Measurements from ENCODE around the gene KNDC1.
"Not testable (repeated sequence)": the region's sequence is repeated elsewhere in the genome, so short reads cannot be mapped to it uniquely, and the experiment has no call there.

The KNDC1 gene

GRCh38 chr10:133254421-133255120 lies 94.6 kb downstream of the KNDC1 start:
- in situ Hi-C loops (cut with HindIII; ENCODE audit: low pct_unique_long_range_greater_than_20kb, low sequenced_read_pairs), result no loop called here
- DNase-seq (ENCODE audit: low read depth in 1 of 2, low spot score in 1 of 2), result no peak

GRCh38 chr10:133255323-133255722 lies 95.3 kb downstream of the KNDC1 start:
- no peak for DNase-seq (ENCODE audit: low read depth in 1 of 2, low spot score in 1 of 2)
- no peak for TF ChIP-seq JUND (IDR thresholded peaks at IDR 0.05; ENCODE audit: low read depth)
- in situ Hi-C loops (cut with HindIII; ENCODE audit: low pct_unique_long_range_greater_than_20kb, low sequenced_read_pairs), result no loop called here

More at GRCh38 chr10:133254421-133255120, 94.6 kb downstream of the KNDC1 start:
- no peak for TF ChIP-seq JUND (IDR thresholded peaks at IDR 0.05; ENCODE audit: low read depth)

GRCh38 chr10:133257489-133258065 lies 97.6 kb downstream of the KNDC1 start:
- TF ChIP-seq JUND (IDR thresholded peaks at IDR 0.05; ENCODE audit: low read depth), result no peak
- DNase-seq (ENCODE audit: low read depth in 1 of 2, low spot score in 1 of 2), result peak; percentile 80 to 83
- in situ Hi-C loops (cut with HindIII; ENCODE audit: low pct_unique_long_range_greater_than_20kb, low sequenced_read_pairs), result no loop called here

- TF ChIP-seq JUND (IDR thresholded peaks at IDR 0.05; ENCODE audit: low read depth), result no peak
- peak in 1 of 2 experiments; percentile 47 for DNase-seq (ENCODE audit: low read depth in 1 of 2, low spot score in 1 of 2)
- in situ Hi-C loops (cut with HindIII; ENCODE audit: low pct_unique_long_range_greater_than_20kb, low sequenced_read_pairs), result no loop called here
Measured at GRCh38 chr10:133258066-133258817, 98.2 kb downstream of the KNDC1 start.

- in situ Hi-C loops (cut with HindIII; ENCODE audit: low pct_unique_long_range_greater_than_20kb, low sequenced_read_pairs), result no loop called here
Measured at GRCh38 chr10:133258818-133259601, 99.0 kb downstream of the KNDC1 start.

GRCh38 chr10:133259602-133259989 lies 99.6 kb downstream of the KNDC1 start:
- TF ChIP-seq JUND (IDR thresholded peaks at IDR 0.05; ENCODE audit: low read depth), result no peak

More at GRCh38 chr10:133258818-133259601, 99.0 kb downstream of the KNDC1 start:
- no peak for TF ChIP-seq JUND (IDR thresholded peaks at IDR 0.05; ENCODE audit: low read depth)
- no peak for DNase-seq (ENCODE audit: low read depth in 1 of 2, low spot score in 1 of 2)

GRCh38 chr10:133260895-133261725 lies 101.1 kb downstream of the KNDC1 start:
- in situ Hi-C loops (cut with HindIII; ENCODE audit: low pct_unique_long_range_greater_than_20kb, low sequenced_read_pairs), result no loop called here
- no peak for TF ChIP-seq JUND (IDR thresholded peaks at IDR 0.05; ENCODE audit: low read depth)
- DNase-seq (ENCODE audit: low read depth in 1 of 2, low spot score in 1 of 2), result peak; percentile 44 to 72

More at GRCh38 chr10:133259602-133259989, 99.6 kb downstream of the KNDC1 start:
- no peak for DNase-seq (ENCODE audit: low read depth in 1 of 2, low spot score in 1 of 2)
- in situ Hi-C loops (cut with HindIII; ENCODE audit: low pct_unique_long_range_greater_than_20kb, low sequenced_read_pairs), result no loop called here

- in situ Hi-C loops (cut with HindIII; ENCODE audit: low pct_unique_long_range_greater_than_20kb, low sequenced_read_pairs), result no loop called here
- DNase-seq (ENCODE audit: low read depth in 1 of 2, low spot score in 1 of 2), result peak; percentile 65 to 77
- TF ChIP-seq JUND (IDR thresholded peaks at IDR 0.05; ENCODE audit: low read depth), result no peak
Measured at GRCh38 chr10:133261726-133262325, 101.8 kb downstream of the KNDC1 start.

GRCh38 chr10:133262696-133263095 lies 102.7 kb downstream of the KNDC1 start:
- no peak for TF ChIP-seq JUND (IDR thresholded peaks at IDR 0.05; ENCODE audit: low read depth)
- no peak for DNase-seq (ENCODE audit: low read depth in 1 of 2, low spot score in 1 of 2)
- in situ Hi-C loops (cut with HindIII; ENCODE audit: low pct_unique_long_range_greater_than_20kb, low sequenced_read_pairs), result no loop called here

- no peak for TF ChIP-seq JUND (IDR thresholded peaks at IDR 0.05; ENCODE audit: low read depth)
- no peak for DNase-seq (ENCODE audit: low read depth in 1 of 2, low spot score in 1 of 2)
- in situ Hi-C loops (cut with HindIII; ENCODE audit: low pct_unique_long_range_greater_than_20kb, low sequenced_read_pairs), result no loop called here
Measured at GRCh38 chr10:133263674-133264073, 103.7 kb downstream of the KNDC1 start.

- in situ Hi-C loops (cut with HindIII; ENCODE audit: low pct_unique_long_range_greater_than_20kb, low sequenced_read_pairs), result no loop called here
- DNase-seq (ENCODE audit: low read depth in 1 of 2, low spot score in 1 of 2), result no peak
- no peak for TF ChIP-seq JUND (IDR thresholded peaks at IDR 0.05; ENCODE audit: low read depth)
Measured at GRCh38 chr10:133264461-133264860, 104.4 kb downstream of the KNDC1 start.

GRCh38 chr10:133265052-133265451 lies 105.0 kb downstream of the KNDC1 start:
- DNase-seq (ENCODE audit: low read depth in 1 of 2, low spot score in 1 of 2); in situ Hi-C loops (cut with HindIII; ENCODE audit: low pct_unique_long_range_greater_than_20kb, low sequenced_read_pairs): not testable (repeated sequence)
